HUES64 (cell line): ENCODE data around the gene ANKHD1.

Experiments
- H3K27ac ChIP-seq: 2 replicates; pipeline ENCODE4 v1.7.0; 2013; ENCODE audit warnings: low read depth, low read length, inconsistent platforms
- H3K27me3 ChIP-seq: 2 replicates; pipeline ENCODE4 v1.6.1; 2013; ENCODE audit warnings: mild to moderate bottlenecking, low read length; ENCODE audit not compliant: insufficient read depth
- H3K36me3 ChIP-seq: 2 replicates; pipeline ENCODE4 v1.6.1; 2013; ENCODE audit warnings: mild to moderate bottlenecking, low read length; ENCODE audit not compliant: insufficient read depth
- H3K4me1 ChIP-seq: 2 replicates; pipeline ENCODE4 v1.6.1; 2013; ENCODE audit warnings: mild to moderate bottlenecking, low read length, moderate library complexity; ENCODE audit not compliant: insufficient read depth
- H3K4me3 ChIP-seq: 2 replicates; pipeline ENCODE4 v1.5.1; 2013; ENCODE audit warnings: mild to moderate bottlenecking, low read length, moderate library complexity
- H3K9ac ChIP-seq: 2 replicates; pipeline ENCODE4 v1.6.1; 2013; ENCODE audit warnings: mild to moderate bottlenecking, low read depth, low read length
- H3K9me3 ChIP-seq: 2 replicates; pipeline ENCODE4 v1.6.1; 2013; ENCODE audit warnings: low read depth, low read length; ENCODE audit not compliant: insufficient read depth
- WGBS: fragments of 150-250, 120-280 bp; methylation state at CpG from one replicate; pipeline ENCODE4 v1.1.7; 2013; ENCODE audit warnings: missing lambda C conversion rate; 5-methylcytosine and 5-hydroxymethylcytosine counted together

ANKHD1 gene

GRCh38 chr5:140382866-140383265 lies 18.8 kb upstream of the ANKHD1 start:
- H3K27ac ChIP-seq = no peak overlapping the region
- no peak overlapping the region for H3K9ac ChIP-seq
- H3K4me3 ChIP-seq = no peak overlapping the region
- H3K9me3 ChIP-seq = no peaks in the 10 kb centered on the region
- no peaks in the 10 kb centered on the region for H3K4me1 ChIP-seq
- H3K36me3 ChIP-seq = no peaks in the 10 kb centered on the region
- H3K27me3 ChIP-seq = no peaks in the 10 kb centered on the region

- Histone ChIP-seq H3K4me1 (no peaks in the 10 kb centered on the region), H3K27me3 (no peaks in the 10 kb centered on the region), H3K36me3 (no peaks in the 10 kb centered on the region), H3K4me3 (no peak overlapping the region), H3K9me3 (no peaks in the 10 kb centered on the region), H3K27ac (no peak overlapping the region), H3K9ac (no peak overlapping the region)
- 95% methylated on average over 2 of the region's 2 CpGs for WGBS
Observed at GRCh38 chr5:140383300-140383699, 18.3 kb upstream of the ANKHD1 start.

GRCh38 chr5:140388052-140388451 lies 13.6 kb upstream of the ANKHD1 start:
- Histone ChIP-seq H3K9me3 (no peaks in the 10 kb centered on the region), H3K27ac (no peak overlapping the region), H3K36me3 (no peaks in the 10 kb centered on the region), H3K9ac (no peak overlapping the region), H3K4me3 (no peak overlapping the region), H3K4me1 (no peaks in the 10 kb centered on the region), H3K27me3 (no peaks in the 10 kb centered on the region)
- WGBS = 100% methylated on average over 2 of the region's 2 CpGs

GRCh38 chr5:140391312-140391711 lies 10.3 kb upstream of the ANKHD1 start:
- Histone ChIP-seq H3K9me3 (no peaks in the 10 kb centered on the region), H3K27ac (no peak overlapping the region), H3K9ac (no peak overlapping the region), H3K36me3 (no peaks in the 10 kb centered on the region), H3K27me3 (no peaks in the 10 kb centered on the region), H3K4me3 (no peak overlapping the region), H3K4me1 (no peaks in the 10 kb centered on the region)
- WGBS = 93% methylated on average over 1 of the region's 1 CpG

GRCh38 chr5:140391732-140392131 lies 9.9 kb upstream of the ANKHD1 start:
- Histone ChIP-seq H3K27ac (no peak overlapping the region), H3K9me3 (no peaks in the 10 kb centered on the region)
- WGBS = 89% methylated on average over 1 of the region's 1 CpG

GRCh38 chr5:140393738-140394137 lies 7.9 kb upstream of the ANKHD1 start:
- H3K4me1 ChIP-seq = peaks cover 2% of the 10 kb centered on the region
- no peak overlapping the region for H3K27ac ChIP-seq
- H3K4me3 ChIP-seq = no peak overlapping the region
- H3K27me3 ChIP-seq = no peaks in the 10 kb centered on the region
- no peaks in the 10 kb centered on the region for H3K36me3 ChIP-seq
- H3K9me3 ChIP-seq = no peaks in the 10 kb centered on the region
- 95% methylated on average over 2 of the region's 2 CpGs for WGBS
- no peak overlapping the region for H3K9ac ChIP-seq

More at GRCh38 chr5:140391732-140392131, 9.9 kb upstream of the ANKHD1 start:
- Histone ChIP-seq H3K36me3 (no peaks in the 10 kb centered on the region), H3K27me3 (no peaks in the 10 kb centered on the region), H3K9ac (no peak overlapping the region), H3K4me3 (no peak overlapping the region), H3K4me1 (no peaks in the 10 kb centered on the region)

GRCh38 chr5:140398379-140398811 lies 3.2 kb upstream of the ANKHD1 start:
- Histone ChIP-seq H3K4me1 (peaks cover 6% of the 10 kb centered on the region), H3K27ac (no peak overlapping the region; the same call in 1 of the 2 replicates), H3K9ac (no peak overlapping the region), H3K9me3 (no peaks in the 10 kb centered on the region), H3K27me3 (no peaks in the 10 kb centered on the region), H3K36me3 (no peaks in the 10 kb centered on the region), H3K4me3 (no peak overlapping the region)

- Histone ChIP-seq H3K27me3 (no peaks in the 10 kb centered on the region), H3K9me3 (no peaks in the 10 kb centered on the region), H3K27ac (peak overlapping the region; percentile 89), H3K9ac (peak overlapping the region; percentile 78), H3K4me1 (peaks cover 13% of the 10 kb centered on the region), H3K36me3 (no peaks in the 10 kb centered on the region), H3K4me3 (peak overlapping the region; percentile 82)
- 50% methylated on average over 21 of the region's 25 CpGs for WGBS
Observed at GRCh38 chr5:140399979-140400729, 1.5 kb upstream of the ANKHD1 start.

GRCh38 chr5:140400730-140401361 lies 787 bp upstream of the ANKHD1 start:
- H3K27me3 ChIP-seq = no peaks in the 10 kb centered on the region
- H3K27ac ChIP-seq = peak overlapping the region; percentile 89
- WGBS = under 1% methylated on average over 54 of the region's 54 CpGs
- peaks cover under 1% of the 10 kb centered on the region; the same call in 1 of the 2 replicates for H3K36me3 ChIP-seq
- peak overlapping the region; percentile 82 for H3K4me3 ChIP-seq
- peak overlapping the region; percentile 78 for H3K9ac ChIP-seq
- H3K4me1 ChIP-seq = peaks cover 13% of the 10 kb centered on the region
- H3K9me3 ChIP-seq = no peaks in the 10 kb centered on the region

GRCh38 chr5:140402258-140403074 lies 833 bp downstream of the ANKHD1 start:
- no peaks in the 10 kb centered on the region for H3K9me3 ChIP-seq
- H3K9ac ChIP-seq = peak overlapping the region; percentile 90
- peak overlapping the region; percentile 82 for H3K4me3 ChIP-seq
- H3K4me1 ChIP-seq = peaks cover 16% of the 10 kb centered on the region
- WGBS = 8% methylated on average over 36 of the region's 36 CpGs
- H3K36me3 ChIP-seq = peaks cover 7% of the 10 kb centered on the region; the same call in 1 of the 2 replicates
- no peaks in the 10 kb centered on the region for H3K27me3 ChIP-seq
- H3K27ac ChIP-seq = peak overlapping the region; percentile 96

GRCh38 chr5:140403613-140404012 lies 2.0 kb downstream of the ANKHD1 start:
- H3K36me3 ChIP-seq = peaks cover 7% of the 10 kb centered on the region; the same call in 1 of the 2 replicates
- no peak overlapping the region for H3K27ac ChIP-seq
- H3K27me3 ChIP-seq = no peaks in the 10 kb centered on the region
- H3K9ac ChIP-seq = no peak overlapping the region
- WGBS = 85% methylated on average over 5 of the region's 5 CpGs
- H3K4me3 ChIP-seq = peak overlapping the region; percentile 82
- no peaks in the 10 kb centered on the region for H3K9me3 ChIP-seq
- H3K4me1 ChIP-seq = peaks cover 14% of the 10 kb centered on the region
